ENCODE results near the gene ACAT1. TPM values are rescaled to one million over a fixed set of nuclear protein-coding genes. Genes with fewer than 3 reads are reported as not detected.
A peak's percentile ranks its signal among the peaks of the same experiment; 100 is the strongest.

ACAT1 gene
- total RNA-seq, 2 donors from 2014 or later: 42.5 to 68.2 TPM

DNA sequence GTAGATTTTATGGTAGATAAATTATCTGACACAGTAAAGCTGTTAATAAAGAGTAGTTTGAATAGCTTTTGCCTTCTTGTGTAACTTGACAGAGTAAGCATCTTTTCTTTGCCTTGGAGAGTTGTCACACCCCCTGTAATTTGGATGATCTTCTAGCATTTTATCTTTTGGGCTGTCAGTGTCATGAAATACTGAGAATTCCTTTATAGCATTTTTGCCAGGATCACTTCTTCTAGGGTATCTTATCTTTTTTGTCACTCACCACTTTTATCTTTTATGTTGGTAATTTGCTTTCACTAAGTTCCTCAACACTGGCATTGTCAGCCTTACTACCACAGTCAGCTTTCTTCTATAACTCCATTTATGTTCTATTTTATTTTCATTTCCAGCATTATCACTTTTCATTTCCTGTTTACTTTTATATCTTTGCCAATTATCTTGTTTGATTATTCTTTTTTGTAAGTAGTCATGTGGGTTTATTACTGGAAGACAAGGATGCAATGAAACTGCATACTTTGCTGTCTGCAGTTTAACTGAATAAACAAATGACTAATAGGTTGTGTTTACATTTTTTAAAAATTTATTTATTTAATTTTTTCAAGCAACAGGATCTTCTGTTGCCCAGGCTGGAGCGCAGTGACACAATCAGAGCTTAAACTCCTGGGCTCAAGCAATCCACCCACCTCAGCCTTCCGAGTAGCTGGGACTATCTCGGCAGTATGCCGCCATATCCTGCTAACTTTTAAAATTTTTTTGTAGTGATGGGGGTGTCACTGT lies 28.1 kb upstream of the ACAT1 start:
- 92 to 96% methylated on average over 4 of the region's 4 CpGs for WGBS, 2 donors
- DNase-seq (no peak), ATAC-seq (no peak)
- H3K9me3 ChIP-seq: no peaks in the 10 kb centered on the region
- peaks cover 14 to 18% of the 10 kb centered on the region in 2 donors for H3K36me3 ChIP-seq (replicated peaks in 1 of 2; ENCODE audit: insufficient read depth in 1 of 2, low read depth in 2 of 2)
- H3K4me3 ChIP-seq: no peak overlapping the region
- peak overlapping the region in 1 of 4 donors; percentile 18 for H3K27ac ChIP-seq
- TF ChIP-seq POLR2A (IDR thresholded peaks at IDR 0.05): no peak
- TF ChIP-seq, protein P1, sequence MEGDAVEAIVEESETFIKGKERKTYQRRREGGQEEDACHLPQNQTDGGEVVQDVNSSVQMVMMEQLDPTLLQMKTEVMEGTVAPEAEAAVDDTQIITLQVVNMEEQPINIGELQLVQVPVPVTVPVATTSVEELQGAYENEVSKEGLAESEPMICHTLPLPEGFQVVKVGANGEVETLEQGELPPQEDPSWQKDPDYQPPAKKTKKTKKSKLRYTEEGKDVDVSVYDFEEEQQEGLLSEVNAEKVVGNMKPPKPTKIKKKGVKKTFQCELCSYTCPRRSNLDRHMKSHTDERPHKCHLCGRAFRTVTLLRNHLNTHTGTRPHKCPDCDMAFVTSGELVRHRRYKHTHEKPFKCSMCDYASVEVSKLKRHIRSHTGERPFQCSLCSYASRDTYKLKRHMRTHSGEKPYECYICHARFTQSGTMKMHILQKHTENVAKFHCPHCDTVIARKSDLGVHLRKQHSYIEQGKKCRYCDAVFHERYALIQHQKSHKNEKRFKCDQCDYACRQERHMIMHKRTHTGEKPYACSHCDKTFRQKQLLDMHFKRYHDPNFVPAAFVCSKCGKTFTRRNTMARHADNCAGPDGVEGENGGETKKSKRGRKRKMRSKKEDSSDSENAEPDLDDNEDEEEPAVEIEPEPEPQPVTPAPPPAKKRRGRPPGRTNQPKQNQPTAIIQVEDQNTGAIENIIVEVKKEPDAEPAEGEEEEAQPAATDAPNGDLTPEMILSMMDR (IDR thresholded peaks at IDR 0.05): no peak
- peaks cover 4% of the 10 kb centered on the region for H3K4me1 ChIP-seq
- H3K27me3 ChIP-seq: no peaks in the 10 kb centered on the region
- intact Hi-C loops (cut with DNase I): no loop called here

DNA sequence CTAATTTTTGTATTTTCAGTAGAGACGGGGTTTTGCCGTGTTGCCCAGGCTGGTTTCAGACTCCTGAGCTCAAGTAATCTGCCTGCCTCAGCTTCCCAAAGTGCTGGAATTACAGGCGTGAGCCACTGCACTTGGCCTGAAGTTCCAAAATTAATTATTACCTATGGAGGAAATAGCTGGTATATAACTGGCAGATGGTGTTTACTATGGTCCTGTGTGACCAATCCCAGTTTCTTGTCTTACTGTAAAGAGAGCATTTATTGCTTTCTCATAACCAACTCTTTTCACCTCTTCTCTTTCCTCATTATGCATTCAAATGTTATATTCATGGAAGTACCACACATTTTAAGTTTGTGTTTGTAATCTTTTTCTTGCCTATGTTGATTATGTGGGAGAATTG lies 24.2 kb upstream of the ACAT1 start:
- 77 to 88% methylated on average over 3 of the region's 3 CpGs for WGBS, 2 donors
- intact Hi-C loops (cut with DNase I): no loop called here
- ATAC-seq (no peak), DNase-seq (no peak)
- Histone ChIP-seq H3K9me3 (no peaks in the 10 kb centered on the region), H3K27me3 (no peaks in the 10 kb centered on the region), H3K36me3 (replicated peaks in 1 of 2; ENCODE audit: insufficient read depth in 1 of 2, low read depth in 2 of 2) (peaks cover 10 to 20% of the 10 kb centered on the region in 2 donors), H3K27ac (no peak overlapping the region), H3K4me3 (no peak overlapping the region), H3K4me1 (peaks cover 4% of the 10 kb centered on the region)
- TF ChIP-seq POLR2A (IDR thresholded peaks at IDR 0.05): no peak
- TF ChIP-seq, protein P1 (IDR thresholded peaks at IDR 0.05): no peak

DNA sequence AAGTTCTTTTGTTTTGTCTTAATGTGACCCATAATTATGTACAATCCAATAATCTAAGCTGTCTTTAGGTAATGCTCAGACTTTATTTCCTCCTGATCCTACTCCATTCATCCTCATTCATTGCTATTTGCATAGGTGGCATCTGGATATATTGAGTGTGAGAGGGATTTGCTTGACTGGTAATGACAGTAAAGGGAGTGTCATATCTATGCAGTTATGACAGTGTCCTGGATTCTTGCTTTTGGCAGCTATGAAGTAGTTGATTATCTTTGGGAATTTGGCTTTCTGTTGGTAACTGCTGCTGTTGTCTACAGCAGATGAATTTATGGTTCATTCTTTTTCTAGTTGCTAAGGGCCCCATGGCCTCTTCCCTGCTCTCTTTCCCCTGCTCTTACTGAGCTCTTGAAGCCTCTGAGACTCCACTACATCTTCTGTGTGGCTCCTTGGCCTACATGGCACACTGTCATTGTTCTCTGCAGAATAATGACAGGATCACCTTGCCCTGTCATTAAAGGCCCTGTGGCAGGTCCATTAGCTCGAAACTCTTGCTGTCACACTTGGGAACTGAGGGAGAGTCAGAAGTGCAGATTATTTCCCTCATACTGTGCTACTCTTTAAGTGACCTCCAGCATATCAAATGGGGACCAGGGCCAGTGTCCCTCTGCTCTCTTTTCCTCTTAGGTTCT lies 20.1 kb upstream of the ACAT1 start:
- Histone ChIP-seq H3K27me3 (no peaks in the 10 kb centered on the region), H3K9me3 (no peaks in the 10 kb centered on the region), H3K36me3 (replicated peaks in 1 of 2; ENCODE audit: insufficient read depth in 1 of 2, low read depth in 2 of 2) (peaks cover 0 to 7% of the 10 kb centered on the region in 2 donors), H3K4me1 (no peaks in the 10 kb centered on the region), H3K27ac (no peak overlapping the region), H3K4me3 (no peak overlapping the region)
- intact Hi-C loops (cut with DNase I): no loop called here
- WGBS, 2 donors: 92 to 100% methylated on average over 1 of the region's 1 CpG
- no peak for ATAC-seq
- TF ChIP-seq, protein P1 (IDR thresholded peaks at IDR 0.05): no peak
- no peak for TF ChIP-seq POLR2A (IDR thresholded peaks at IDR 0.05)
- no peak for DNase-seq

DNA sequence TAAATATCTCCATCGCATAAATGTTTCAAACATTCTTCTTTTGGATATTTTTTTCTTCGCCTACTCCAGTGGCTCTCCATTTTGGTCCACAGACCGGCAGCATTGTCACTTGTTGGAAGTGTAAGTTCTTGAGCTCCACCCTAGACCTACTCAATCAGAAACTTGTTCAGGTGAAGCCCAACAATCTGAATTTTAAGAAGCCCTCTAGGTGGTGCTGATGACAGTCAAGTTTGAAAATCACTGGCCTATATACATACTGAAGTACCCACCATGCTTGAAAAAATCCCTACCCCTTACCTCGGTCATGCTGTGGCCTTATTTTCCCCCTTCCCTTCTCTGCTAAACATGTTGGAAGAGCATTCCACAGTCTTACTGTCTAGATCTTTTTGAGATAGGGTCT lies 10.2 kb upstream of the ACAT1 start:
- 88 to 95% methylated on average over 4 of the region's 4 CpGs for WGBS, 2 donors
- Histone ChIP-seq H3K36me3 (replicated peaks in 1 of 2; ENCODE audit: insufficient read depth in 1 of 2, low read depth in 2 of 2) (no peaks in the 10 kb centered on the region), H3K27ac (no peak overlapping the region), H3K4me1 (peaks cover 13% of the 10 kb centered on the region), H3K4me3 (no peak overlapping the region), H3K27me3 (no peaks in the 10 kb centered on the region), H3K9me3 (no peaks in the 10 kb centered on the region)
- ATAC-seq: no peak
- no peak for DNase-seq
- TF ChIP-seq, protein P1 (IDR thresholded peaks at IDR 0.05): no peak
- TF ChIP-seq POLR2A (IDR thresholded peaks at IDR 0.05): no peak
- intact Hi-C loops (cut with DNase I): no loop called here
